ENCODE data around the gene CCDC47.
"Not testable (repeated sequence)": the region's sequence is repeated elsewhere in the genome, so short reads cannot be mapped to it uniquely, and the experiment has no call there.

The CCDC47 gene

GRCh38 chr17:63805591-63805990, 32.2 kb upstream of the CCDC47 start:
- no peak overlapping the region for H3K9ac ChIP-seq (ENCODE audit: low read length)
- no peaks in the 10 kb centered on the region for H3K4me1 ChIP-seq (ENCODE audit: insufficient read depth, low read length)
- H3K4me3 ChIP-seq (ENCODE audit: low read depth in 1 of 2, low read length in 2 of 2), result no peak overlapping the region
- no peaks in the 10 kb centered on the region for H3K9me3 ChIP-seq (ENCODE audit: low read length)
- H3K27ac ChIP-seq (ENCODE audit: low read depth, low read length), result no peak overlapping the region
- H3K36me3 ChIP-seq (ENCODE audit: insufficient read depth, low read length), result peaks cover 67% of the 10 kb centered on the region
- H3K27me3 ChIP-seq (ENCODE audit: control insufficient read depth in 1 of 2, insufficient read depth in 2 of 2, low read length in 2 of 2), result no peaks in the 10 kb centered on the region

GRCh38 chr17:63804328-63804727, 30.9 kb upstream of the CCDC47 start:
- Histone ChIP-seq H3K4me1 (ENCODE audit: insufficient read depth, low read length) (no peaks in the 10 kb centered on the region), H3K36me3 (ENCODE audit: insufficient read depth, low read length) (peaks cover 67% of the 10 kb centered on the region), H3K9me3 (ENCODE audit: low read length) (no peaks in the 10 kb centered on the region), H3K27ac (ENCODE audit: low read depth, low read length) (no peak overlapping the region), H3K4me3 (ENCODE audit: low read depth in 1 of 2, low read length in 2 of 2) (no peak overlapping the region), H3K27me3 (ENCODE audit: control insufficient read depth in 1 of 2, insufficient read depth in 2 of 2, low read length in 2 of 2) (no peaks in the 10 kb centered on the region), H3K9ac (ENCODE audit: low read length) (no peak overlapping the region)

GRCh38 chr17:63800783-63801182, 27.4 kb upstream of the CCDC47 start:
- Histone ChIP-seq H3K9ac (ENCODE audit: low read length) (no peak overlapping the region), H3K4me1 (ENCODE audit: insufficient read depth, low read length) (no peaks in the 10 kb centered on the region), H3K36me3 (ENCODE audit: insufficient read depth, low read length) (peaks cover 66% of the 10 kb centered on the region), H3K4me3 (ENCODE audit: low read depth in 1 of 2, low read length in 2 of 2) (no peak overlapping the region), H3K9me3 (ENCODE audit: low read length) (no peaks in the 10 kb centered on the region), H3K27me3 (ENCODE audit: control insufficient read depth in 1 of 2, insufficient read depth in 2 of 2, low read length in 2 of 2) (no peaks in the 10 kb centered on the region), H3K27ac (ENCODE audit: low read depth, low read length) (no peak overlapping the region)

- Histone ChIP-seq H3K27ac (ENCODE audit: low read depth, low read length) (no peak overlapping the region), H3K4me3 (ENCODE audit: low read depth in 1 of 2, low read length in 2 of 2) (no peak overlapping the region), H3K9ac (ENCODE audit: low read length) (no peak overlapping the region), H3K4me1 (ENCODE audit: insufficient read depth, low read length) (no peaks in the 10 kb centered on the region), H3K36me3 (ENCODE audit: insufficient read depth, low read length) (peaks cover 76% of the 10 kb centered on the region), H3K27me3 (ENCODE audit: control insufficient read depth in 1 of 2, insufficient read depth in 2 of 2, low read length in 2 of 2) (no peaks in the 10 kb centered on the region), H3K9me3 (ENCODE audit: low read length) (no peaks in the 10 kb centered on the region)
Observed at GRCh38 chr17:63798572-63799106, 25.2 kb upstream of the CCDC47 start.

- H3K4me3 ChIP-seq (ENCODE audit: low read depth in 1 of 2, low read length in 2 of 2); H3K27me3 ChIP-seq (ENCODE audit: control insufficient read depth in 1 of 2, insufficient read depth in 2 of 2, low read length in 2 of 2); H3K9me3 ChIP-seq (ENCODE audit: low read length); H3K27ac ChIP-seq (ENCODE audit: low read depth, low read length); H3K4me1 ChIP-seq (ENCODE audit: insufficient read depth, low read length); H3K9ac ChIP-seq (ENCODE audit: low read length): not testable (repeated sequence)
- H3K36me3 ChIP-seq (ENCODE audit: insufficient read depth, low read length), result peaks cover 87% of the 10 kb centered on the region
Observed at GRCh38 chr17:63796375-63796774, 23.0 kb upstream of the CCDC47 start.

GRCh38 chr17:63792055-63792729, 18.8 kb upstream of the CCDC47 start:
- Histone ChIP-seq H3K36me3 (ENCODE audit: insufficient read depth, low read length) (peaks cover 85% of the 10 kb centered on the region), H3K9ac (ENCODE audit: low read length) (no peak overlapping the region), H3K4me1 (ENCODE audit: insufficient read depth, low read length) (no peaks in the 10 kb centered on the region), H3K9me3 (ENCODE audit: low read length) (no peaks in the 10 kb centered on the region), H3K27me3 (ENCODE audit: control insufficient read depth in 1 of 2, insufficient read depth in 2 of 2, low read length in 2 of 2) (no peaks in the 10 kb centered on the region), H3K27ac (ENCODE audit: low read depth, low read length) (no peak overlapping the region), H3K4me3 (ENCODE audit: low read depth in 1 of 2, low read length in 2 of 2) (no peak overlapping the region)

GRCh38 chr17:63790057-63790456, 16.7 kb upstream of the CCDC47 start:
- no peaks in the 10 kb centered on the region for H3K27me3 ChIP-seq (ENCODE audit: control insufficient read depth in 1 of 2, insufficient read depth in 2 of 2, low read length in 2 of 2)
- H3K4me1 ChIP-seq (ENCODE audit: insufficient read depth, low read length), result no peaks in the 10 kb centered on the region
- H3K9me3 ChIP-seq (ENCODE audit: low read length), result no peaks in the 10 kb centered on the region
- peaks cover 68% of the 10 kb centered on the region for H3K36me3 ChIP-seq (ENCODE audit: insufficient read depth, low read length)
- no peak overlapping the region for H3K27ac ChIP-seq (ENCODE audit: low read depth, low read length)
- no peak overlapping the region for H3K4me3 ChIP-seq (ENCODE audit: low read depth in 1 of 2, low read length in 2 of 2)
- H3K9ac ChIP-seq (ENCODE audit: low read length), result no peak overlapping the region

GRCh38 chr17:63786971-63787711, 13.7 kb upstream of the CCDC47 start:
- Histone ChIP-seq H3K9me3 (ENCODE audit: low read length) (no peaks in the 10 kb centered on the region), H3K36me3 (ENCODE audit: insufficient read depth, low read length) (peaks cover 41% of the 10 kb centered on the region), H3K4me1 (ENCODE audit: insufficient read depth, low read length) (no peaks in the 10 kb centered on the region), H3K27ac (ENCODE audit: low read depth, low read length) (no peak overlapping the region), H3K27me3 (ENCODE audit: control insufficient read depth in 1 of 2, insufficient read depth in 2 of 2, low read length in 2 of 2) (no peaks in the 10 kb centered on the region), H3K9ac (ENCODE audit: low read length) (no peak overlapping the region), H3K4me3 (ENCODE audit: low read depth in 1 of 2, low read length in 2 of 2) (no peak overlapping the region)

- no peaks in the 10 kb centered on the region for H3K27me3 ChIP-seq (ENCODE audit: control insufficient read depth in 1 of 2, insufficient read depth in 2 of 2, low read length in 2 of 2)
- H3K4me1 ChIP-seq (ENCODE audit: insufficient read depth, low read length), result no peaks in the 10 kb centered on the region
- no peak overlapping the region for H3K9ac ChIP-seq (ENCODE audit: low read length)
- peaks cover 33% of the 10 kb centered on the region for H3K36me3 ChIP-seq (ENCODE audit: insufficient read depth, low read length)
- no peak overlapping the region for H3K27ac ChIP-seq (ENCODE audit: low read depth, low read length)
- H3K9me3 ChIP-seq (ENCODE audit: low read length), result no peaks in the 10 kb centered on the region
- no peak overlapping the region for H3K4me3 ChIP-seq (ENCODE audit: low read depth in 1 of 2, low read length in 2 of 2)
Observed at GRCh38 chr17:63786117-63786516, 12.7 kb upstream of the CCDC47 start.

- H3K27ac ChIP-seq (ENCODE audit: low read depth, low read length), result no peak overlapping the region
- H3K9ac ChIP-seq (ENCODE audit: low read length), result no peak overlapping the region
- H3K9me3 ChIP-seq (ENCODE audit: low read length), result no peaks in the 10 kb centered on the region
- H3K4me1 ChIP-seq (ENCODE audit: insufficient read depth, low read length), result peaks cover 2% of the 10 kb centered on the region
- H3K36me3 ChIP-seq (ENCODE audit: insufficient read depth, low read length), result peaks cover 33% of the 10 kb centered on the region
- H3K27me3 ChIP-seq (ENCODE audit: control insufficient read depth in 1 of 2, insufficient read depth in 2 of 2, low read length in 2 of 2), result no peaks in the 10 kb centered on the region
- H3K4me3 ChIP-seq (ENCODE audit: low read depth in 1 of 2, low read length in 2 of 2), result no peak overlapping the region
Observed at GRCh38 chr17:63785556-63785955, 12.2 kb upstream of the CCDC47 start.

- H3K27me3 ChIP-seq (ENCODE audit: control insufficient read depth in 1 of 2, insufficient read depth in 2 of 2, low read length in 2 of 2), result no peaks in the 10 kb centered on the region
- no peak overlapping the region for H3K27ac ChIP-seq (ENCODE audit: low read depth, low read length)
- H3K4me1 ChIP-seq (ENCODE audit: insufficient read depth, low read length), result peaks cover 6% of the 10 kb centered on the region
- H3K4me3 ChIP-seq (ENCODE audit: low read depth in 1 of 2, low read length in 2 of 2), result no peak overlapping the region
- no peak overlapping the region for H3K9ac ChIP-seq (ENCODE audit: low read length)
- H3K36me3 ChIP-seq (ENCODE audit: insufficient read depth, low read length), result peaks cover 17% of the 10 kb centered on the region
- no peaks in the 10 kb centered on the region for H3K9me3 ChIP-seq (ENCODE audit: low read length)
Observed at GRCh38 chr17:63783522-63783921, 10.1 kb upstream of the CCDC47 start.
